MV-4-11 (cell line): ENCODE measurements around the gene ANKRD10.
A peak's percentile ranks its signal among the peaks of the same experiment; 100 is the strongest.

Source experiments
- DNase-seq: peaks from one replicate; lab custom pipeline; 2025; lab: John Stamatoyannopoulos, UW

The ANKRD10 gene

GRCh38 chr13:110944968-110945927, 30.4 kb upstream of the ANKRD10 start:
- no peak for DNase-seq

- DNase-seq = peak; percentile 73
These were observed 29.5 kb upstream of the ANKRD10 start for GRCh38 chr13:110944121-110944967.

GRCh38 chr13:110942248-110942981, 27.5 kb upstream of the ANKRD10 start:
- no peak for DNase-seq

DNA sequence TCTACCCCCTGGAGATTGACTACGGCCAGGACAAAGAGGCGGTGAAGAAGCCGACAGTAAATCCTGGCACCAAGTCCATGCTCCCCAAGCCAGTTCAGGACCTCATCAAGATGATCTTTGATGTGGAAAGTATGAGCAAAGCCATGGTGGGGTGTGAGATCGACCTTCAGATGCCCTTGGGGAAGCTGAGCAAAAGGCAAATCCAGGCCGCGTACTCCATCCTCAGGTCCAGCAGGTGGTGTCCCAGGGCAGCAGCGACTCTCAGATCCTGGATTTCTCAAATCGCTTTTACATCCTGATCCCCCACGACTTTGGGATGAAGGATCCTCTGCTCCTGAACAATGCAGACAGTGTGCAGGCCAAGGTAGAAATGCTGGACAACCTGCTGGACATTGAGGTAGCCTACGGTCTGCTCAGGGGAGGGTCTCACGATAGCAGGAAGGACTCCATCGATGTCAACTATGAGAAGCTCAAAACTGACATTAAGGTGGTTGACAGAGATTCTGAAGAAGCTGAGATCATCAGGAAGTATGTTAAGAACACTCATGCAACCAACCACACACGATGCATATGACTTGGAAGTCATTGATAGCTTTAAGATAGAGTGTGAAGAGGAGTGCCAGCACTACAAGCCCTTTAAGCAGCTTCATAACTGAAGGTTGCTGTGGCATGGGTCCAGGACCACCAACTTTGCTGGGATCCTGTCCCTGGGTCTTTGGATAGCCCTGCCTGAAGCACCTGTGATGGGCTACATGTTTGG, 24.0 kb upstream of the ANKRD10 start:
- DNase-seq = no peak

GRCh38 chr13:110937511-110938285, 22.8 kb upstream of the ANKRD10 start:
- DNase-seq = peak; percentile 81

DNA sequence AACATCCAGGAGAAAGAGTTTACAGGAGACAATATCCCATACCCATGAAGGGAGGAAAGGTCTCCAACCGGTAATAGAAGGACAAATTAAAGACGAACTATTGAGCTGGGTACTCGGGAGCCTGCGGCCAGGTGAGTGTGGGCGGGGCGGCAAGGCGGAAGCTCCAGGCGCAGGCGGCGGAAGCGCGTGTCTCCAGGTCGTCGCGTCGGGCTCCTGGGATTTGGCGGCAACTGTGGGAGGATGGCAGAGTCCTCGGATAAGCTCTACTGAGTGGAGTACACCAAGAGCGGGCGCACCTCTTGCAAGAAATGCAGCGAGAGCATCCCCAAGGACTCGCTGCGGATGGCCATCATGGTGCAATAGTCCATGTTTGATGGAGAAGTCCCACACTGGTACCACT, 21.6 kb upstream of the ANKRD10 start:
- DNase-seq = no peak

DNA sequence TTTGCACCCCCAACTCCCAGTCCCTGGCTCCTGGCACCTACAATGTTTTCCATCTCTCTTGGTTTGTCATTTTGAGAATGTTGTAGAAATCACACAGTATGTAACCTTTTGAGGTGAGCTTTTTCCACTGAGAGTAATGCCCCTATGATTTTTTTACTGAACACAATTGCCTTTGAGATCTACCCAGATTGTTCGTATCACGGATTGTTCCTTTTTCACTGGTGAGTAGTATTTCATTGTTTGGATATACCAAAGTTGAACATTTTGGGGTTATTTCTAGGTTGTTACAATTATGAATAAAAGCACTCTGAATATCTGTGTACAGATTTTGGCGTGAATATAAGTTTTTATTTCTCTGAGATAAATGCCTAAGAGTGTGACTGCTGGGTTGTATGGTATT, 17.7 kb upstream of the ANKRD10 start:
- DNase-seq = no peak

DNA sequence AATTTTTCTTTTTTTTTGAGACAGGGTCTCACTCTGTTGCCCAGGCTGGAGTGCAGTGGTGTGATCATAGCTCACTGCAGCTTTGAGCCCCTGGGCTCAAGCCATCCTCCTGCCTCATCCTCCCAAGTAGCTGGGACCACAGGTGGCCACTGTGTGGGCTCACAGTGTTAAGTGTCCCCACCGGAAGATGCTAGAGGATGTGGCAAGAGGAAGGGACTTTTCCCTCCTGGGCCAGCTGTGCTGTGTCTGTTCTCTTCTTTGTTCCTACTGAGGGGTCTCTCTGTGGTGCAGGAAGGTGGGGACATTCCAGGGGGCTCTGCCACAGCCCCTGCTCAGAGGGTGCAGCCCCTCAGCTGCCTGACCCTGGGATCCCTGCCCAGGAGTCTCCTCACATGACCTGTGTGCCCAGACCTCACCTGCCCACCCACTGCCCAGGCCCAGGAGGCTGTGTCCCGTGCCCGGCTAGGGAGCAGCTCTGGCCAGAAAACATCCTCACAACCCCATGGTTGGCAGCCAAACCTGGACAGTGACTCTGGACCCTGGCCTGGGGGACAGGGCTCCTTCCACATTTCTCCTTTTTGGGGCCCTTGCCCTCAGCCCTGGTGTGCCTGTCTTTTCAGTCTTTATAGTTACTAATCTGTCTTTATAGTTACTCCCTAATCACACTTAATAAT, 14.4 kb upstream of the ANKRD10 start:
- no peak for DNase-seq

DNA sequence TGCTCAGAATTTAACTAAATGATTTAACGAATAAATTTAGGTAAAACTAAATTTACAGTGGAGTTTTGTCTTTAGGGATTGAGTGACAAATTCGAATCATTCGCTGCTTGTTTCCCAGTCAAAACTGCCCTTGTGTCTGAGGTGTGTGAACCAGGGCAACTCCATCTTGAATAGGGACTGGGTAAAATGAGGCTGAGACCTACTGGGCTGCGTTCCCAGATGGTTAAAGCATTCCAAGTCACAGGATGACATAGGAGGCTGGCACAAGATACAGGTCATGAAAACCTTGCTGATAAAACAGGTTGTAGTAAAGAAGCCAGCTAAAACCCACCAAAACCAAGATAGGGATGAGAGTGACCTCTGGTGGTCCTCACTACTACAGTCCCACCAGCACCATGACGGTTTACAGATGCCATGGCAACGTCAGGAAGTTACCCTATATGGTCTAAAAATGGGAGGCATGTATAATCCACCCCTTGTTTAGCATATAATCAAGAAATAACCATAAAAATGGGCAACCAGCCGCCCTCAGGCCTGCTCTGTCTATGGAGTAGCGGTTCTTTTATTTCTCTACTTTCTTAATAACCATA, 10.2 kb upstream of the ANKRD10 start:
- DNase-seq = no peak

DNA sequence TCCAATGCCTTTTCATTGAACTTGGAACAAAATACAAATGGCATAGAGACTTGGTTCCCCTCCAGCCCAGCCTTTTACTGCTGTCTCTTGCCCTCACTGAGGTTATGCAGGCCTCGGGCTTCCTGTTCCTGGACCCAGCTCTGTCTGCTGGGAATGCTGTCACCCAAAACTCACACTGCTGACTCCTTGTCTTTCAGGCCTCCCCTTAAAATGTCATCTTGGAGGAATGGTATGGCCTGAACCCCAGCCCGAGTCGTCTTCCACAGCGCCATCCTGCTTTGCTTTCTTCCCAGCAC, 9.7 kb upstream of the ANKRD10 start:
- DNase-seq = no peak

DNA sequence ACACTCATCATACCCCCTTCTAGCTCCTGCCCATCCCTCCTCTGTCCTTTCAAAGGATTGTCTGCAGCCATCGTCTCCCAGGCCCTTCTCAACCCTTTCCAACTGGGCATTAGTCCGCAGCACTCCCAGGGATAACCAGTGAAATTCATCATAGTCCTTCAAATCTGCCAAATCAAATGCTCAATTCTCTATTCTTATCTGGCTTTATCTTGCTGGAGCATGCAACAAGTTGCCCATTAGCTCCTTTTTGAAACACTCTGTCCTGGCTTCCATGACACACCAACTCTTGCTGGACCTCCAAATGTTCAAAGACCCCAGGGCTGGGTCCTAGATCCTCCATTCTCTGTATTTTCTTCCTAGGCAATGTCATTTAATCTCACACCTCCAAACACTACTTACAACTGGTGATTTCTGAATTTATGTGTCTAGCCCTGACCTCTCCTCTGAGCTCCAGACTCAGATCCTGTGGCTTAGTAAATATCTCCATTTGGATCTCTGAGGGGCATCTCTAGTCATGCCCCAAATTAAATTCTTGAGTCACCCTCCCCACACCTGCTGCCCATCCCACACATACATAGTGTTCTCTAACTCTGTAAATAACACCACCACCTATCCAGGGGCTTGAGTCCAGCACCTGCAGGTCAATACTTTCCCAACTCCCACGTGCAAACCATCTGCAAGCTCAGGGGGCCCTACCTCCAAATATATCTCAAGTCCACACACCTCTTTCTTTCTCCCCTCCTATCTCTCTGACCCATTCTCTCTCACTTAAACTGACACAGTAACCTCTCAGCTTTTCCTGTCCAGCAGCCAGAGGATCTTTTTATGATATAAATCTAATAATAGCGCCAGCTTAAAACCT, 9.1 kb upstream of the ANKRD10 start:
- no peak for DNase-seq

DNA sequence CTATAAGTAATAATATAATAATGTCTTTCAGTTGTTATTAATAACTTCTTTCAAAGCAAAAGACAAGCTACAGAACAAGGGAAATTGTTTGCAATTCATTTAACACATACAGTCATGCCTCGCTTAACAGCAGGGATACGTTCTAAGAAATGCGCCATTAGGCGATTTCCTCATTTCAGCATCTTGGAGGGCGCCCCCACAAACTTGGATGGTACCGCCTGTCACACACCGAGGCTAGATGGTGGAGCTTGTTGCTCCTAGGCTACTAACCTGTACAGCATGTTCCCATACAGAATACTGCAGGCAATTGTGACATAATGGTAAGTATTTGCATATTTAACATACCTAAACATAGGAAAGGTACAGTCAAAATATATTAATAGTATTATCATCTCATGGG, 8.2 kb upstream of the ANKRD10 start:
- no peak for DNase-seq

GRCh38 chr13:110922506-110922905, 7.6 kb upstream of the ANKRD10 start:
- no peak for DNase-seq

DNA sequence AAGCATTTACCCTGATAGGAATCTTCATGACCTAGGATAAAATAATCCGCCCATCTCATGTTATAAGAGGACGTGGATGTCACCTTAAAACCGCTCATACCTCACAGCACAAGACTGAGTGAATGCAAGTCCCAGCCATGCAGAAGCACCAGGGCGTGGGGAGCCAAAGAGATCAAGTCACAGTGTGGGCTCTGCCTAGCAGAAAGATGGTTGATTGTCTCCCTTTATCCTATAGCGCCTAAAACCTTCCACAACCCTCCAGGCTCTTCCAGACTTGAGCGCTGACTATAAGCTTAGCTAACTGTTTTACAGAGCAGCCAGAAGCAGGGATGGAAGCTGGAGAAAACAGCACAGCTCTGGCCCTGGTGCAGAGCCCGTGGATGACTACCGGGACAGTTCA, 6.8 kb upstream of the ANKRD10 start:
- no peak for DNase-seq

DNA sequence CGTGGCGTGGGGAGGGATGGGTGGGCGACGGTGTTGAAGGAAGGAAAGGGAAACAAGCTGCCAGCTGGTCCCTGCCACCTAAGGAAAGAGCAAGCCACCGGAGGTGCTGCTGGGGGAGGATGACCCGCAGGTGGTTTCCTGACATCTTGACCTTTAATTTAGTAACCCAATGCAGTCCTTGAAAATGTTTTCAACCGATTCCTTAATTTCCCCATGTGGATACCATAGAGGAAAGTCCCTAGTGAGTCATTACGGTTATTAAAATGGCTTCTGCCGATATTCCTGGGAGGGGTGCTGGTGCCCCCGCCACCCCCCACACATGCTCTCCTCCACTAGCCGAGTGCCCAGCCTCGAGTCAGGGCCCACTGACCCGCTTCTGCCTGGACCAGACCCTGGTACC, 6.3 kb upstream of the ANKRD10 start:
- no peak for DNase-seq

- DNase-seq = no peak
These were observed 5.2 kb upstream of the ANKRD10 start for GRCh38 chr13:110920038-110920437.

DNA sequence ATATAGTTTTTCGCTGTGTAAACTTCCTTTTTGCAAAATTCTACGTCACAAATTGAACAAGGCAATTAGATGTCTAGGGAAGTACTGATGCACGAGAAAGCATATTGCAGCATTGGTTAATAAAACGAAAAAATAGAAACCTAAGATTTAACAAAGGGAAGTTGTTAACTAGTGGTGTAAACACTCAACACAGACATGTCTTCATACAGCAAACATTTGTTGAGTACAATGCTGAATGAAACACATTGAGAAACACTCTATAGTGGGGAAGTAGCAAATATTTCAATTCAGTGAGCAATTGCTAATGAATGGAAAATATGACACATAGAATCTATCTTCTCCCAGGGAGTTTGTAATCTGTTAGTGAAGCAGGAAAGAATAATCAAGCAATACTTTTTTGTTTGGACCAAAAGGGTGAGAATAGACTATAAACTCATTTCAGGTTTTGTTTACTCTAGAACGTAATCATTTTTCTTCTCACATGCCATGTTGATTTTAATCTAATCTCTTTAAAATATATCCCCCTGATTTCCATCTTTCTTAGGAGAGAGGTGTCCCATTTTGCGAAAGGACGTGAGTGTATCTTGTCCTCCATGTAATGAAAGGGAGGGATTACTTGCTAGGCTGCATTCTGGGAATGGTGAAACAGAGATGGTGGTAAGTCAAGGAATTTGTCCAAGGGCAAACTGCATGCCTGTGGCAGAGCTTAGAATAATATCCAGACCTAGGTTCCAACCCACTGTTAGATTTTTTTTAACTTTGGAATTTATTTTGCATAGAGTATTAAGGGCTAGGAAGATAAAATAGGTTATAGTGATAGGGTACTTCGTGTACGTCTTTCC, 1.7 kb upstream of the ANKRD10 start:
- DNase-seq = peak; percentile 79

DNA sequence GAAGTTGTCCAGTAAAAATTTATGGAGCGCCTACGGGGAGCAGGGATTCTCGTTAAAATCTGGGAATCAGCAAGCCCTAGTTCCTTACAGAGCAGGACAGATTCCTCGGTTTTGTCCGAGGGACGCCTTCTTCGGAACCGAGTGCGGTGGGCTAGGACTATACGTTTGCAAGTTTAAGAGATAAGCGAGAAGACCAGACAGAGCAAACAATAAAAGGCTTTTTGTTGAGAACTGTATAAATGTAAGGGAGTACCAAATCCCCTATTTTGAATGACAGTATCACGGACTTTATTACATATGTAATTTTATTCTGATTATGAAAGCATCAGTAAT, 971 bp upstream of the ANKRD10 start:
- no peak for DNase-seq
